Nasal cavity respiratory epithelium epithelial cell of viscerocranial mucosa (primary cell): Measurements from ENCODE around the gene PLD5. TPM values are rescaled to one million over a fixed set of nuclear protein-coding genes. Genes with fewer than 3 reads are reported as not detected.

Experiments used
- total RNA-seq: library from RNA; depleted of rRNA; stranded (reverse); fragments of >200 nt; gene quantifications from 2 replicates; pipeline ENCODE4 v1.2.3, GENCODE V29; 2014

Gene PLD5
- 0.07 and 1.0 TPM in 2 replicates for total RNA-seq

DNA sequence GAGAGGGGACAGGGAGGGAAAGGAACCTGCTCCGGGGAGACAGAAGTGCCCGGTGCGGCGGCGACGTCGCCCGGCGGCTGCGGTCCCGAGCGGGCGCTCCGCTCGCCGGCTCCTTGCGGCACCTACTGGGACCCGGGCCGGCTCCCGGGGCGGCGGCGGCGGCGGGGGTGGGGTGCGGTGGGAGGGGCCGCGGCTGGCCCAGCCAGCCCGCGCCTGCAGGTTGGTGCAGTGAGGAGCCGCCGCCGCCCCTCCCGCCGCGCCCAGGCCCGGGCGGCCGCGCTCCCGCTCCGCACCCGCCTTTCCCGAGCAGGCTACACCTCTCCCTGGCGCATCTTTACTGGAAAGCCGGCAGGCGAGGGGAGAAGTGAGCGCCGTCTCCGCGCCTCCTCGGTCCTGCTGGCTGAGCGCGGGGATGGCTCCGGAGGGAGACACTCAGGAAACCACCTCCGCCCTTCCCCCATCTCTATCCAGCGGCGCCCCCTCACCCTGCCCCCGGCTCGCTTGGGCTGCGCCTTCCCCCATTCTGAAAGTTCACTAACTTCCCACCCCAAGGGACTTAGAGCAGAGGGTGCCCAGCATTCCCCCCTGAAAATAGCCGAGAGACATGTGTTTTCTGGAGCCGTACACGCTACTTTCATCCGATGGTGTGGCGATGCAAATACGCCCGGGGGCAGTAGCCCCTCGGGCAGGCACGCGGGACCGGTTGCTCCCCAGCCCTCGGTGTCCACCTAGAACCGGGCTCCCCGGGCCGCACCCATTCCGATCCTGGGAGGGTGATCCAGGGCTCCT, at the start of gene PLD5:
TSS of gene PLD5 (minus strand) at position 127 of the 789 bp plus-strand sequence.

